Caco-2 (cell line): ENCODE data around the gene MRPS18B. TPM values are rescaled to one million over a fixed set of nuclear protein-coding genes. Genes with fewer than 3 reads are reported as not detected.

ENCODE experiments used
- BruUV-seq: library from RNA; stranded (reverse); fragments of 400-500 nt; replicated peaks from 2 replicates; lab custom pipeline; 2021; lab: Mats Ljungman, UMichigan
- CTCF ChIA-PET: fragments of 300-600 bp; sonication (Branson Sonifier 250); formaldehyde crosslinking; loops from one replicate; lab custom pipeline; 2022; ENCODE audit warnings: antibody characterized with exemption; lab: Charles Lee
- POLR2A ChIA-PET: fragments of 300-600 bp; sonication (Branson Sonifier 250); formaldehyde crosslinking; loops from one replicate; lab custom pipeline; 2022; ENCODE audit warnings: antibody characterized with exemption; lab: Charles Lee
- DNase-seq, 2 experiments: peaks; one replicate each; pipeline versions ENCODE4 v3.0.0 to v3.0.0-alpha.2; 2020 to 2022
- H3K27me3 ChIP-seq: replicated peaks from 2 replicates; pipeline ENCODE4 v1.6.0; 2011; ENCODE audit warnings: low read length; ENCODE audit not compliant: control insufficient read depth, insufficient read depth
- H3K36me3 ChIP-seq: 2 replicates; pipeline ENCODE4 v1.5.1; 2011; ENCODE audit warnings: low read length; ENCODE audit not compliant: control insufficient read depth, insufficient read depth
- H3K4me1 ChIP-seq: fragments of 250-450 bp; sonication (Bioruptor Pico); 2 replicates; pipeline ENCODE4 v1.5.1; 2020; ENCODE audit warnings: mild to moderate bottlenecking
- H3K4me3 ChIP-seq: 2 replicates; pipeline ENCODE4 v1.5.1; 2011; ENCODE audit warnings: low read depth, mild to moderate bottlenecking, control low read depth, low read length
- H3K9me3 ChIP-seq: fragments of 250-450 bp; sonication (Bioruptor Pico); 2 replicates; pipeline ENCODE4 v1.5.1; 2020; ENCODE audit warnings: mild to moderate bottlenecking, moderate library complexity
- H3K27ac Mint-ChIP-seq: one replicate; pipeline ENCODE4 v1.8.0; 2022; ENCODE audit warnings: mixed read lengths; ENCODE audit not compliant: unreplicated experiment
- H3K27me3 Mint-ChIP-seq: one replicate; pipeline ENCODE4 v1.8.0; 2022; ENCODE audit warnings: mixed read lengths; ENCODE audit not compliant: insufficient read depth, unreplicated experiment
- H3K36me3 Mint-ChIP-seq: one replicate; pipeline ENCODE4 v1.8.0; 2022; ENCODE audit warnings: mild to moderate bottlenecking, mixed read lengths; ENCODE audit not compliant: insufficient read depth, unreplicated experiment
- H3K4me1 Mint-ChIP-seq: one replicate; pipeline ENCODE4 v1.8.0; 2022; ENCODE audit warnings: low read depth, mixed read lengths; ENCODE audit not compliant: unreplicated experiment
- H3K4me3 Mint-ChIP-seq: one replicate; pipeline ENCODE4 v1.8.0; 2022; ENCODE audit warnings: mild to moderate bottlenecking, moderate library complexity, mixed read lengths; ENCODE audit not compliant: unreplicated experiment
- H3K9me3 Mint-ChIP-seq: one replicate; pipeline ENCODE4 v1.8.0; 2022; ENCODE audit warnings: mixed read lengths; ENCODE audit not compliant: unreplicated experiment
- intact Hi-C: fragments of 100-400 bp; cut with micrococcal nuclease; formaldehyde crosslinking; loops from one replicate; pipeline ENCODE4 v1.10.0; 2022; ENCODE audit not compliant: unreplicated experiment
- total RNA-seq: library from RNA; stranded (reverse); gene quantifications from 2 replicates; pipeline ENCODE4 v1.2.3, GENCODE V29; 2022
- TF ChIP-seq, protein P1 (sequence below), 2 experiments: fragments of 200-600 bp in 1 of 2; IDR thresholded peaks; 1 replicate in 1 of 2; 2 replicates in 1 of 2; pipeline versions ENCODE4 v1.5.1 to v1.8.0; 2011 to 2022; ENCODE audit warnings: antibody characterized with exemption in 1 of 2, control low read depth in 1 of 2, inconsistent platforms in 1 of 2, low read depth in 1 of 2, low read length in 1 of 2, mild to moderate bottlenecking in 1 of 2, moderate library complexity in 1 of 2; ENCODE audit not compliant: insufficient read depth in 1 of 2, severe bottlenecking in 1 of 2, unreplicated experiment in 1 of 2

The MRPS18B gene
- total RNA-seq, 1 experiment from 2014 or later, result 62.6 TPM

DNA sequence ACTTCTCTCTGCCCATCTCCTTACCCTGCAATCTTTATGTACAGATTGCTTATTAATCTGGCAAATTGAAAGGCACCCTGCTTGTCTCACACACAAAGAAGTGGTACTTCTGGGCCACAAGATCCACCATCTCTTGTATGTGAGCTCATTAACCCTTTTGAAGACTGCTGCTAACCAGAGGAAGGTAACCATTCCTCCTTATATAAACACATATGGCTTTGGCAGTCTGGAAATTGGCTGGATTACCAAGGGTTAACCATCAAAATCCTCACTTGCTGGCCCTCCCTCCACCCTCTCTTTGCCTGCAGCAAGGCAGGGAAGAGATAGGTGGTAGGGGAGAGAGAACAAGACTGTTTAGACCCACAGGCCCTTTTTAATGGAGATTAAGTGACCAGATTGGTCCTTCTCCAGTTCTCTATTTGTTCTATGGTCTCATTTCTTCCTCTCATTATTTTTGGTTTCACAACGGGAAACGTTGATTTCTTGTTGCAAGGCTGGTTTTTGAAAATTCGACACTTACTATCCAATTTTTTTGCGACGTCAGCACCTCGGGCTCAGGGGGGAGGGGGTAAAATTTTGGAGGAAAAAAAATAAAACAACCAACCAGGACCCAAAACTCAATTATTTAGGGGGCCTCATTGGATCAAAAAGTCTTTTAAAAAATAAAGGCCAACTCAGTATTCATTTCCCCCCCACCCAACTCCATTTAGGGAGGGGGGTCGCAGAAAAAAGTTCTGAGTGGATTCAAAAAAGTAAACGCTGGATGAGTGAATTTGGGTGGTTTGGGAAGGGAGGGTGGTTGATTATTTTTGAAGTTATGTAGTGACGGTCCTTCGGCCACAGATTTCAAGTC is 1.5 kb upstream of the MRPS18B start:
- DNase-seq, result peak; percentile 57 to 60
- no peaks in the 10 kb centered on the region for H3K9me3 ChIP-seq
- BruUV-seq, result TSS peak; percentile 56
- peaks cover 76% of the 10 kb centered on the region for H3K36me3 Mint-ChIP-seq
- CTCF ChIA-PET, result no interaction called here
- H3K4me1 Mint-ChIP-seq, result peaks cover 22% of the 10 kb centered on the region
- TF ChIP-seq, protein P1, sequence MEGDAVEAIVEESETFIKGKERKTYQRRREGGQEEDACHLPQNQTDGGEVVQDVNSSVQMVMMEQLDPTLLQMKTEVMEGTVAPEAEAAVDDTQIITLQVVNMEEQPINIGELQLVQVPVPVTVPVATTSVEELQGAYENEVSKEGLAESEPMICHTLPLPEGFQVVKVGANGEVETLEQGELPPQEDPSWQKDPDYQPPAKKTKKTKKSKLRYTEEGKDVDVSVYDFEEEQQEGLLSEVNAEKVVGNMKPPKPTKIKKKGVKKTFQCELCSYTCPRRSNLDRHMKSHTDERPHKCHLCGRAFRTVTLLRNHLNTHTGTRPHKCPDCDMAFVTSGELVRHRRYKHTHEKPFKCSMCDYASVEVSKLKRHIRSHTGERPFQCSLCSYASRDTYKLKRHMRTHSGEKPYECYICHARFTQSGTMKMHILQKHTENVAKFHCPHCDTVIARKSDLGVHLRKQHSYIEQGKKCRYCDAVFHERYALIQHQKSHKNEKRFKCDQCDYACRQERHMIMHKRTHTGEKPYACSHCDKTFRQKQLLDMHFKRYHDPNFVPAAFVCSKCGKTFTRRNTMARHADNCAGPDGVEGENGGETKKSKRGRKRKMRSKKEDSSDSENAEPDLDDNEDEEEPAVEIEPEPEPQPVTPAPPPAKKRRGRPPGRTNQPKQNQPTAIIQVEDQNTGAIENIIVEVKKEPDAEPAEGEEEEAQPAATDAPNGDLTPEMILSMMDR (IDR thresholded peaks at IDR 0.05; ENCODE audit: insufficient read depth in 1 of 2, low read depth in 1 of 2, low read length in 1 of 2, severe bottlenecking in 1 of 2, unreplicated experiment in 1 of 2), result no peak
- H3K9me3 Mint-ChIP-seq, result no peaks in the 10 kb centered on the region
- H3K4me3 ChIP-seq, result peak overlapping the region; percentile 77
- no peaks in the 10 kb centered on the region for H3K27me3 ChIP-seq
- H3K4me3 Mint-ChIP-seq, result peak overlapping the region; percentile 78
- H3K4me1 ChIP-seq, result no peaks in the 10 kb centered on the region
- intact Hi-C loops, result loop anchor here (2.0 kb wide), 1 partner anchor 59 kb away; the partner anchor contains the start of genes GNL1 and PRR3
- H3K27ac Mint-ChIP-seq, result peak overlapping the region; percentile 96
- peaks cover 6% of the 10 kb centered on the region for H3K27me3 Mint-ChIP-seq
- POLR2A ChIA-PET, result interaction anchor here (0.7 to 2.0 kb wide), 5 partner anchors 25 to 106 kb away, joined by 3 to 22 read pairs (median 5); partner anchors contain the start of genes DHX16 and MDC1
- peaks cover 2% of the 10 kb centered on the region; the same call in 1 of the 2 replicates for H3K36me3 ChIP-seq

GRCh38 chr6:30616811-30617564 is 652 bp upstream of the MRPS18B start, which contains the start of gene PPP1R10:
PPP1R10 (minus strand) TSS chr6:30617243; CDS start chr6:30609944, 7,299 bp downstream.
- Histone ChIP-seq H3K27me3 (no peaks in the 10 kb centered on the region), H3K36me3 (peaks cover 2% of the 10 kb centered on the region; the same call in 1 of the 2 replicates), H3K4me3 (peak within 1 kb of the TSS; percentile 77), H3K9me3 (no peaks in the 10 kb centered on the region), H3K4me1 (no peaks in the 10 kb centered on the region)
- TF ChIP-seq, protein P1 (IDR thresholded peaks at IDR 0.05; ENCODE audit: insufficient read depth in 1 of 2, low read depth in 1 of 2, low read length in 1 of 2, severe bottlenecking in 1 of 2, unreplicated experiment in 1 of 2), result no peak
- Mint-ChIP-seq H3K27ac (peak within 1 kb of the TSS; percentile 96), H3K27me3 (peaks cover 6% of the 10 kb centered on the region), H3K9me3 (no peaks in the 10 kb centered on the region), H3K4me1 (peaks cover 22% of the 10 kb centered on the region), H3K4me3 (peak within 1 kb of the TSS; percentile 78), H3K36me3 (peaks cover 76% of the 10 kb centered on the region)
- intact Hi-C loops, result loop anchor here (1.0 to 2.0 kb wide), 5 partner anchors 9 to 103 kb away; partner anchors contain the start of genes ATAT1, C6orf136, GNL1 and PRR3
- POLR2A ChIA-PET, result interaction anchor here (0.5 to 1.3 kb wide), 3 partner anchors 46 to 100 kb away, joined by 3 to 9 read pairs (median 4); partner anchors contain the start of genes ABCF1 and MDC1
- no TSS peak for BruUV-seq
- CTCF ChIA-PET, result interaction anchor here (0.6 kb wide), 1 partner anchor 33 kb away, joined by 3 read pairs; no protein-coding TSS in a partner anchor
- peak; percentile 99 for DNase-seq
